Panc1 (cell line): ENCODE measurements around the gene COX8A. TPM values are rescaled to one million over a fixed set of nuclear protein-coding genes. Genes with fewer than 3 reads are reported as not detected.

Experiments used
- ATAC-seq: fragments of 200-7000 bp; cut with Tn5 transposase; 2 replicates; pipeline ENCODE4 v1.9.1; 2020; ENCODE audit warnings: mild to moderate bottlenecking, moderate library complexity
- BruUV-seq: library from RNA; stranded (reverse); fragments of 400-500 nt; replicated peaks from 2 replicates; lab custom pipeline; 2021; lab: Mats Ljungman, UMichigan
- CTCF ChIA-PET: fragments of 300-600 bp; sonication (Branson Sonifier 250); formaldehyde crosslinking; loops from one replicate; lab custom pipeline; 2022; ENCODE audit warnings: antibody characterized with exemption; lab: Charles Lee
- POLR2A ChIA-PET: fragments of 300-600 bp; sonication (Branson Sonifier 250); formaldehyde crosslinking; loops from one replicate; lab custom pipeline; 2022; ENCODE audit warnings: antibody characterized with exemption; lab: Charles Lee
- DNase-seq: peaks from one replicate; pipeline ENCODE4 v3.0.0-alpha.2; 2010; ENCODE audit warnings: low read depth, low spot score
- H3K27ac ChIP-seq: 2 replicates; pipeline ENCODE4 v1.5.1; 2011; ENCODE audit warnings: mild to moderate bottlenecking, low read length, inconsistent platforms
- H3K27me3 ChIP-seq: fragments of 200-500 bp; sonication (Bioruptor generic); 2 replicates; pipeline ENCODE4 v1.6.0; 2014; ENCODE audit warnings: low read length, inconsistent platforms; ENCODE audit not compliant: control insufficient read depth, insufficient read depth
- H3K36me3 ChIP-seq: fragments of 200-500 bp; sonication (Bioruptor generic); 2 replicates; pipeline ENCODE4 v1.5.1; 2014; ENCODE audit warnings: inconsistent platforms, mild to moderate bottlenecking, low read length, moderate library complexity; ENCODE audit not compliant: control insufficient read depth, insufficient read depth
- H3K4me1 ChIP-seq: 2 replicates; pipeline ENCODE4 v1.5.1; 2011; ENCODE audit warnings: inconsistent platforms, mild to moderate bottlenecking, low read length, moderate library complexity; ENCODE audit not compliant: control insufficient read depth, insufficient read depth
- H3K4me3 ChIP-seq, 2 experiments: 2 replicates each; pipeline ENCODE4 v1.5.1; 2011 to 2012; ENCODE audit warnings: low read depth in 2 of 2, low read length in 2 of 2, mild to moderate bottlenecking in 2 of 2, inconsistent platforms in 1 of 2, moderate library complexity in 1 of 2
- H3K9me3 ChIP-seq: fragments of 200-500 bp; sonication (Bioruptor generic); 2 replicates; pipeline ENCODE4 v1.5.1; 2014; ENCODE audit warnings: low read depth, mild to moderate bottlenecking, inconsistent platforms, low read length, moderate library complexity; ENCODE audit not compliant: control insufficient read depth, insufficient read depth
- POLR2AphosphoS5 ChIP-seq: IDR thresholded peaks from 2 replicates; pipeline ENCODE4 v1.6.1; 2012; ENCODE audit warnings: mild to moderate bottlenecking, low read depth, low read length, moderate library complexity
- SIN3A ChIP-seq: IDR thresholded peaks from 2 replicates; pipeline ENCODE4 v1.6.1; 2012; ENCODE audit warnings: low read depth, mild to moderate bottlenecking, low read length, moderate library complexity, borderline replicate concordance; ENCODE audit not compliant: insufficient read depth
- TCF7L2 ChIP-seq: IDR thresholded peaks from 2 replicates; pipeline ENCODE4 v1.6.1; 2011; ENCODE audit warnings: mild to moderate bottlenecking, low read depth, low read length, inconsistent platforms
- in situ Hi-C: cut with HindIII; loops from 2 replicates; pipeline ENCODE4 v1.10.0; 2016; ENCODE audit warnings: low sequenced_read_pairs, low pct_unique_long_range_greater_than_20kb
- intact Hi-C: fragments of 100-400 bp; cut with micrococcal nuclease; formaldehyde crosslinking; loops from one replicate; pipeline ENCODE4 v1.10.0; 2022; ENCODE audit not compliant: unreplicated experiment
- total RNA-seq: library from RNA; stranded (reverse); gene quantifications from one replicate; pipeline ENCODE4 v1.2.1, GENCODE V29; 2021; ENCODE audit not compliant: unreplicated experiment
- TF ChIP-seq, protein P1 (sequence below): fragments of 450-650 bp; IDR thresholded peaks from 2 replicates; pipeline ENCODE4 v1.5.1; 2017; ENCODE audit warnings: mild to moderate bottlenecking
- TF ChIP-seq, protein P2 (sequence below), 2 experiments: IDR thresholded peaks; 2 replicates each; pipeline ENCODE4 v1.6.1; 2011 to 2012; ENCODE audit warnings: low read depth in 2 of 2, control low read depth in 1 of 2, low read length in 1 of 2, mild to moderate bottlenecking in 1 of 2, moderate library complexity in 1 of 2; ENCODE audit not compliant: insufficient read depth in 1 of 2

COX8A gene
- total RNA-seq, 1 experiment from 2014 or later = 613 TPM

DNA sequence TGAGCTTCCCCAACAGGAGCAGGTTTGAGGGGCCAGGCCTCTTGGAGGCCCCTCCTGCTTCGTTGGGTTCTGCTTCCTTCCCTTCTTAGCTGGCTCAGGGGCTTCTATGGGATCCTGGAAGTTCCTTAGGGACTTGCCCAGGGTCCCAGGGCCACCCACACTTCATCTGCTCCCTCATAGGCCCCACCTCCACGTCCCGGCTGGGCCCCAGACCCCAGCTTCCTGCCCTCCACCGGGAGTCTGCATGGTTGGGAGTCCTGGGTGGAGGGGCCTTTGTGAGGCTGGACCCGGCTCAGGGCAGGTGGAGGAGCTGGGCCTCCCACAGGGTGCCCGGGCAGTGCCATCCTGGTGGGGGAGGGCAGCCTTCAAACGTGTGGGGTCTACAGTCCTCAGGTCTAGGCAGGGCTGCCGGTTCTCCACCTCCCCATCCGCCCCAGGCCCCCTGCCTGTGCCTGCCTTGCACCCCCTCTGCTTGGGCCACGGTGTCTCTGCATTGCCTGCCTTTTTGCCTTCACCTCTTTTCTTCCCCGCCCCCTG, 23.4 kb downstream of the COX8A start:
- POLR2A ChIA-PET = interaction anchor here (0.7 kb wide), 1 partner anchor 150 kb away, joined by 9 read pairs; no protein-coding TSS in a partner anchor
- Histone ChIP-seq H3K36me3 (peaks cover 2% of the 10 kb centered on the region; the same call in 1 of the 2 replicates), H3K9me3 (no peaks in the 10 kb centered on the region), H3K4me1 (peaks cover 37% of the 10 kb centered on the region), H3K27ac (no peak overlapping the region), H3K27me3 (no peaks in the 10 kb centered on the region), H3K4me3 (no peak overlapping the region)
- intact Hi-C loops (no loop called here), in situ Hi-C loops (no loop called here)
- DNase-seq = no peak
- no TSS peak for BruUV-seq
- TF ChIP-seq SIN3A (no peak), POLR2AphosphoS5 (no peak)
- CTCF ChIA-PET = interaction anchor here (0.6 kb wide), 1 partner anchor 158 kb away, joined by 5 read pairs; no protein-coding TSS in a partner anchor
- ATAC-seq = no peak

DNA sequence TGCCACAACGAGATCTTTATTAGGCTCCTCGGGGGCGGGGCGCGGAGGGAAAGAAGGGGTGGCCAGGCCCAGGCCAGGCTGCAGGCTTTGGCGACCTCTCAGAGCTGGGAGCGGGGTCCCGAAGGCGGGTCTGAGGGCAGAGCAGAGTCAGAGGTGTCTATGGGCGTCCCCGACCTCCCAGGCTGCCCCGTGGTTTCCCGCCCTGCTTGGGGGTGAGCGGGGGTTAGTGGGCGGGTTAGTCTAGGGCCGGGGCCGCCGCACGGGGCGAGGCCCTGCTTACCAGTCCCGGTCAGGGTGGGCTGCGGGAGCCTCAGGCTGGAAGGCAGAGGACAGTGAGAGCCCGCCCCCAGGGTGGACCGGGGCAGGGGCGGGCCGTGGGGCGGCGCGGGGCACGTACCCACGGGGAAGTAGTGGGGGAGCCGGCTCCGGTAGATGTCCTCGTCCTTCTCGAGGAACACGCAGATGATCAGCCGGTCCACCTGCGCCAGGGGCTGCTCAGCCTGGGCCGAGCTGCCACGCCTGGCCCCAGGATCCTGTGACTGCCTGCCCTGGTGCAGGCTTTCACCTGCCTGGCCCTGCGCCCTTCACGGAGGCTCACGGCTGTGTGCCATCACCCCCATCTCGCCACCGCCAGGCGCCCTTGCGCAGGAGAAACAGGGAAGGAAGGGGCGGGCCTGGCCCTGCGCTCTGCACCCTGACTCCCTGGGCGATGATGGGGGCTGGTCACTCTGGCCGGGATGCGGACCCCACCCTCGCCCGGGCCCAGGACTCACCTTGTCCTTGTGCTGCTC, 24.3 kb downstream of the COX8A start:
- Histone ChIP-seq H3K27ac (no peak overlapping the region), H3K36me3 (peaks cover 2% of the 10 kb centered on the region; the same call in 1 of the 2 replicates), H3K4me1 (peaks cover 40% of the 10 kb centered on the region), H3K4me3 (no peak overlapping the region), H3K27me3 (no peaks in the 10 kb centered on the region), H3K9me3 (no peaks in the 10 kb centered on the region)
- in situ Hi-C loops = no loop called here
- TF ChIP-seq POLR2AphosphoS5 = peak; percentile 14; the same call in 1 of the 2 replicates
- TF ChIP-seq, protein P1, sequence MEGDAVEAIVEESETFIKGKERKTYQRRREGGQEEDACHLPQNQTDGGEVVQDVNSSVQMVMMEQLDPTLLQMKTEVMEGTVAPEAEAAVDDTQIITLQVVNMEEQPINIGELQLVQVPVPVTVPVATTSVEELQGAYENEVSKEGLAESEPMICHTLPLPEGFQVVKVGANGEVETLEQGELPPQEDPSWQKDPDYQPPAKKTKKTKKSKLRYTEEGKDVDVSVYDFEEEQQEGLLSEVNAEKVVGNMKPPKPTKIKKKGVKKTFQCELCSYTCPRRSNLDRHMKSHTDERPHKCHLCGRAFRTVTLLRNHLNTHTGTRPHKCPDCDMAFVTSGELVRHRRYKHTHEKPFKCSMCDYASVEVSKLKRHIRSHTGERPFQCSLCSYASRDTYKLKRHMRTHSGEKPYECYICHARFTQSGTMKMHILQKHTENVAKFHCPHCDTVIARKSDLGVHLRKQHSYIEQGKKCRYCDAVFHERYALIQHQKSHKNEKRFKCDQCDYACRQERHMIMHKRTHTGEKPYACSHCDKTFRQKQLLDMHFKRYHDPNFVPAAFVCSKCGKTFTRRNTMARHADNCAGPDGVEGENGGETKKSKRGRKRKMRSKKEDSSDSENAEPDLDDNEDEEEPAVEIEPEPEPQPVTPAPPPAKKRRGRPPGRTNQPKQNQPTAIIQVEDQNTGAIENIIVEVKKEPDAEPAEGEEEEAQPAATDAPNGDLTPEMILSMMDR = peak; percentile 45; the same call in 1 of the 2 replicates
- TF ChIP-seq TCF7L2 = no peak
- TF ChIP-seq SIN3A = no peak
- TF ChIP-seq, protein P2, sequence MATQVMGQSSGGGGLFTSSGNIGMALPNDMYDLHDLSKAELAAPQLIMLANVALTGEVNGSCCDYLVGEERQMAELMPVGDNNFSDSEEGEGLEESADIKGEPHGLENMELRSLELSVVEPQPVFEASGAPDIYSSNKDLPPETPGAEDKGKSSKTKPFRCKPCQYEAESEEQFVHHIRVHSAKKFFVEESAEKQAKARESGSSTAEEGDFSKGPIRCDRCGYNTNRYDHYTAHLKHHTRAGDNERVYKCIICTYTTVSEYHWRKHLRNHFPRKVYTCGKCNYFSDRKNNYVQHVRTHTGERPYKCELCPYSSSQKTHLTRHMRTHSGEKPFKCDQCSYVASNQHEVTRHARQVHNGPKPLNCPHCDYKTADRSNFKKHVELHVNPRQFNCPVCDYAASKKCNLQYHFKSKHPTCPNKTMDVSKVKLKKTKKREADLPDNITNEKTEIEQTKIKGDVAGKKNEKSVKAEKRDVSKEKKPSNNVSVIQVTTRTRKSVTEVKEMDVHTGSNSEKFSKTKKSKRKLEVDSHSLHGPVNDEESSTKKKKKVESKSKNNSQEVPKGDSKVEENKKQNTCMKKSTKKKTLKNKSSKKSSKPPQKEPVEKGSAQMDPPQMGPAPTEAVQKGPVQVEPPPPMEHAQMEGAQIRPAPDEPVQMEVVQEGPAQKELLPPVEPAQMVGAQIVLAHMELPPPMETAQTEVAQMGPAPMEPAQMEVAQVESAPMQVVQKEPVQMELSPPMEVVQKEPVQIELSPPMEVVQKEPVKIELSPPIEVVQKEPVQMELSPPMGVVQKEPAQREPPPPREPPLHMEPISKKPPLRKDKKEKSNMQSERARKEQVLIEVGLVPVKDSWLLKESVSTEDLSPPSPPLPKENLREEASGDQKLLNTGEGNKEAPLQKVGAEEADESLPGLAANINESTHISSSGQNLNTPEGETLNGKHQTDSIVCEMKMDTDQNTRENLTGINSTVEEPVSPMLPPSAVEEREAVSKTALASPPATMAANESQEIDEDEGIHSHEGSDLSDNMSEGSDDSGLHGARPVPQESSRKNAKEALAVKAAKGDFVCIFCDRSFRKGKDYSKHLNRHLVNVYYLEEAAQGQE (IDR thresholded peaks at IDR 0.05; ENCODE audit: insufficient read depth in 1 of 2, low read depth in 2 of 2, low read length in 1 of 2) = no peak
- DNase-seq = no peak
- peak; percentile 59 for ATAC-seq
- intact Hi-C loops = no loop called here
- BruUV-seq = no TSS peak
- ChIA-PET POLR2A (interaction anchor here (0.7 kb wide), 1 partner anchor 37 kb away, joined by 3 read pairs; no protein-coding TSS in a partner anchor), CTCF (interaction anchor here (0.6 kb wide), 1 partner anchor 89 kb away, joined by 4 read pairs; no protein-coding TSS in a partner anchor)
